Islet of Langerhans (tissue), 1 donor: ENCODE results near the gene OR1N2.
"Not testable (repeated sequence)": the region's sequence is repeated elsewhere in the genome, so short reads cannot be mapped to it uniquely, and the experiment has no call there.

Source experiments
- FAIRE-seq: peaks from one replicate; lab custom pipeline; 2011; peaks lifted over from hg19 to GRCh38; lab: Jason Lieb, UNC

OR1N2 gene, protein sequence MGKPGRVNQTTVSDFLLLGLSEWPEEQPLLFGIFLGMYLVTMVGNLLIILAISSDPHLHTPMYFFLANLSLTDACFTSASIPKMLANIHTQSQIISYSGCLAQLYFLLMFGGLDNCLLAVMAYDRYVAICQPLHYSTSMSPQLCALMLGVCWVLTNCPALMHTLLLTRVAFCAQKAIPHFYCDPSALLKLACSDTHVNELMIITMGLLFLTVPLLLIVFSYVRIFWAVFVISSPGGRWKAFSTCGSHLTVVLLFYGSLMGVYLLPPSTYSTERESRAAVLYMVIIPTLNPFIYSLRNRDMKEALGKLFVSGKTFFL

DNA sequence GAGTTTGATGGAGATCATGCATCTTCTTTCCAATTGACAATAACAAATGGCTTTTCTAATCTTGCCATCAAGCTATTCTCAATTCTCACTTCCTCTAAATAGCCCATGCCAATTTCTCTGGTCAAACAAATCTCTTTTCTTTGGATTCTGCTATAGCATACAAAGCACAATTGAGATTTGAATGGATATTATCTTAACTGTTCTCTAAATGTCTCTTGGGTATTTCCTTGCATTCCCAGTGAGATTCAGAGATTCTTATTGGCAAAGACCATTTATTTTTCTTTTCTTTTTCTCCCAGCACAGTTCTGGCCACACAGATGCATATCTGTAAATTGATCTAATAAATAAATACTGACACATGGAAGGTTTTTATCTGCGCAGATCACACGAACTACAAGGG lies at the start of gene OR1N2:
Gene OR1N2 (plus strand): TSS at position 301 of the 400 bp plus-strand sequence. CDS start 100 bp downstream, outside the sequence.
- FAIRE-seq: no peak

DNA sequence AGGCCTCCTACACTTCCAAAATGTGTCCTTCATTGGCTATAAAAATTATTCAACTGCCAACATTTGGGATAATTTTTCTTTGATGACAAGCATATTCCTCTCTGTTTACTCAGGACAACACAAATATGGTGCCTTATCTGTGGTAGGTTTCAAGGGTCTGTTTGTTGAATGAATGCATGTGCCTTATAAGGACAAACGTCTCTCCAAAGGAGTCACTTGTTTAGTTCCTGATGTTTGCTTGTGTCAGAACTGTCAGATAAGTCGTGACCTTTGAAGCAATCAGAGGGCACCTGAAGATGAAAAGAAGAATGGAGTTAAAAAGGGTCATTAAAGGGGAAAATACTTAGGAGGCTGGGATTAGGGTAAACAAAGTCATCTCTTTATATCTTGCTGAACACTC lies 45.9 kb upstream of the OR1N2 start:
- FAIRE-seq: no peak

DNA sequence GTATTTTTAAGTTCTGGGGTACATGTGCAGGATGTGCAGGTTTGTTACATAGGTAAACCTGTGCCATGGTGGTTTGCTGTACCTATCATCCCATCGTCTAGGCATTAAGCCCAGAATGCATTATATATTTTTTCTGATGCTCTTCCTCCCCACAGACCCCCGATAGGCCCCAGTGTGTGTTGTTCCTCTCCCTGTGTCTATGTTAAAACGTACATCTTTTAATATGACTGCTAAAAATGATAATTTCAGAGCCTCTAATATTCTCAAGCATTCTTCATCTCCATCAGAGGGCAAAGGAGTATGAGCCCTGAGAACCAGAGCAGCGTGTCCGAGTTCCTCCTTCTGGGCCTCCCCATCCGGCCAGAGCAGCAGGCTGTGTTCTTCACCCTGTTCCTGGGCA lies 42.4 kb upstream of the OR1N2 start, which contains the start of gene OR1J2:
Gene OR1J2 (plus strand): TSS at position 301 of the 400 bp plus-strand sequence. CDS start 0 bp downstream, at position 301.
- FAIRE-seq: no peak

DNA sequence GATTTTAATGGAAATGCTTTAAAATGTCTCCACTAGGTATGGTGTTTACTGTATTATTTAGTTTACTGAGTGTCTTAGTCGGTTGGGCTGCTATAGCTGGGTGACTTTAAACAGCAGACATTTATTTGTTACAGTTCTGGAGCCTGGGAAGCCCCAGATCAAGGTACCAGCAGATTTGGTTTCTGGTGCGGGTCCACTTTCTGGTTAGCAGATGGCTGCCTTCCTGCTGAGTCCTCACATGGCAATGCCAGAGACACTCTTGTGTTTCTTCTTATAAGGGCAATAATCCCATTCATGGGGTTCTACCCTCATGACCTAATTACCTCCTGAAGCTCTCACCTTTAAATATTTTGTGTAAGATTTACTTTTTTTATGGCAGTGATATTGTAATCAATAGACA lies 34.7 kb upstream of the OR1N2 start:
- FAIRE-seq: no peak

DNA sequence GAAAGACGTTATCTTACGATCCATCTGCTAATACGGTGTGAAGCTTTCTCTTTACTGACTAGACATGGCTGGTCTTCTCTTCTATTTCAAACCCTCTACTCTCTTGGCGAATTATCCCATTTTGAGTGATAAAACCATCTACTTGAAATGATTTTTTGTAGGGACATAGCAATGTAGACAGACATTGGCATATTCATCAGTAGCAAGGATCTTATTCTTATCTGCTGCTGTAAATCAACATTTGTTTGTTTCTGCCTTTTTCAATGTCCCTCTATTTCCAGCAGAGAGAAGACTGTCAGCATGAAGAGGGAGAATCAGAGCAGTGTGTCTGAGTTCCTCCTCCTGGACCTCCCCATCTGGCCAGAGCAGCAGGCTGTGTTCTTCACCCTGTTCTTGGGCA lies 34.1 kb upstream of the OR1N2 start, which contains the start of gene OR1J4:
Gene OR1J4 (plus strand): TSS at position 301 of the 400 bp plus-strand sequence. CDS start 0 bp downstream, at position 301.
- FAIRE-seq: no peak

DNA sequence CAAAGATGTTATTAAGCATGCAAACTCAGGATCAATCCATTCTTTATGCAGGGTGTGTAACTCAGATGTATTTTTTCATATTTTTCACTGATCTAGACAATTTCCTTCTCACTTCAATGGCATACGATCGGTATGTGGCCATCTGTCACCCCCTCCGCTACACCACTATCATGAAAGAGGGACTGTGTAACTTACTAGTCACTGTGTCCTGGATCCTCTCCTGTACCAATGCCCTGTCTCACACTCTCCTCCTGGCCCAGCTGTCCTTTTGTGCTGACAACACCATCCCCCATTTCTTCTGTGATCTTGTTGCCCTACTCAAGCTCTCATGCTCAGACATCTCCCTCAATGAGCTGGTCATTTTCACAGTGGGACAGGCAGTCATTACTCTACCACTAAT lies 33.5 kb upstream of the OR1N2 start:
- FAIRE-seq: no peak

DNA sequence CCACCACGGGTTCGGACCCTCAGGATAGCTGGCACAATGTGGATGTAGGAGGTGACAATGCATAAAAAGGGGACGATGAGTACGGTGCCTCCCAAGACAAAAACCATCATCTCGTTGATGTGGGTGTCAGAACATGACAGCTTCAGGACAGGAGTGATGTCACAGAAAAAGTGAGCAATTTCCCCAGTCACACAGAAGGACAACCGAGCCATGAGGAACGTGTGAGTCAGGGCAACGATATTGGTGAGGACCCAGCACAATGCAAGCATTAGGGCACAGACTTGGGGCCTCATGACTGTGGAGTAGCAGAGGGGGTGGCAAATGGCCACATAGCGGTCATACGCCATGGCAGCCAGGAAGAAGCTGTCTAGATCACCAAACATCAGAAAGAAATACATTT lies 26.3 kb upstream of the OR1N2 start:
- no peak for FAIRE-seq

DNA sequence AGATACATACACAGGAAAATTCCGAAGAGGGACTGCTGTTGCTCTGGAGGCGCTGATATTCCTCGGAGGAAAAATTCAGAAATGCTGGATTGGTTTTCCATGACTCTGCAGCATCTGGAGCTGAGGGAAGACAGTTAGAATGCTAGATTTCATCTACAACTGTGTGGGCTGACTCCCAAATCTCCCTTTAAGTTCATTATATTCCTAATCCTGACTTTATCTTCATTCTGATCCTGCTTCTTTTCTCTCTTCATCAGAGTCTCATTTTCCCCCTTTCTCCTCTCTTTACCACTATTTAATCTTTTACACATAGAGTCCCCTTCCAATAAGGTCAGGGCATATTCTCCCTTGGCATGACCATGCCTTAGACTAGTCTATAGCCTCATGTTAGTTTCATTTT lies 25.7 kb upstream of the OR1N2 start, which contains the start of gene OR1N1:
Gene OR1N1 (minus strand): TSS at position 101 of the 400 bp plus-strand sequence. CDS start 0 bp downstream, at position 101.
- no peak for FAIRE-seq

DNA sequence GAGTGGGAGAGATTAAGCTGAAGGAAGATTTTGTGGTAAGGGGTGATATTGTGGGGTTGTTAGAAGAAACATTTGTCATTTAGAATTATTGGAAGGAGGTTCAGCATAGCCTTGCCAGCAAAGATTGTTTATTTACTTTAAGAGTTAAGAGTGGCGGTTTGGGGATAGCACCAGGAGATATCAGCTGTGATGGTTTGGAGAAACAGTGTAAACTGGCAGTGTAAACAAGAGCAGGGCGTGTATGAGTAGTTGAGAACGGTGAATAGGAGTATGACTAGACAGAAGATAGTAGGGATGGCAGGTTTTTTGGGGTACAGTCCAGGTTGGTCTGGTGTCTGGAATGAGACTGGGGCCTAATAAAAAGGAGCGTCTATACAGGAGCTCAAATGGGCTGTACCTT lies 21.8 kb upstream of the OR1N2 start:
- FAIRE-seq: not testable (repeated sequence)

DNA sequence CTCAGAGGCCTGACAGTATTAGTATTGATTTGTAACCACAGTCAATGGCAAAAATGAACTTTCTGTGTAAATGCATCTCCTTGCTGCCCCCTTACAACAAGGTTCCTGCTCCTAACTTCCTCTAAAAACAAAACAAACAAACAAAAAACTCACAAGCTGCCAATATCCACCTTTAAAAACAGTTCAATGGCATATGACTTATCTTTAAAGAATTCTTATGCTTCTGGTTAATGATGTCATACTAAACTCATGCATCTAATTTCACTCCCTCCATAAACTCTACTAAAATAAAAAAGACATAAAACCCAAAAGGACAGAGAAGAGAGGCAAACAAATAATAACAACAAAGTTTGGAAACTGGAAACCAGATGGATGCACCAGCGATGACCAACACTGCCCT lies 16.8 kb upstream of the OR1N2 start:
- no peak for FAIRE-seq

DNA sequence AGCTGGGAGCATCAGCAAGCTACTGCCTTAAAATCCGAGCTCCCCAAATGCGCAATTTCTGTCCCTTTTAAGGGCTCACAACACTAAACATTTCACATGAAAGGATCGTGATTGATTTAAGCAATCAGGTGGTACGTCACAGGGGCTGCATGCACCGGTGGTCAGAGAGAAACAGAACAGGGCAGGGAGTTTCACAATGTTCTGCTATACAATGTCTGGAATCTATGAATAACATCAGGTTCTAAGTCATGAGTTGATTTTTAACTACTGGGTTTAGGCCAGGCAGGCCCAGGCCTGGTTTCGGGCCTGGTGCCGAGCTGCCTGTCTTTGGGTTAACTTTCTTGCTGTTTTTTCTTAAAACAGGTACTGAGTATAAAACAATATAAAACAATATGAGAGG lies 15.8 kb upstream of the OR1N2 start:
- FAIRE-seq: not testable (repeated sequence)

DNA sequence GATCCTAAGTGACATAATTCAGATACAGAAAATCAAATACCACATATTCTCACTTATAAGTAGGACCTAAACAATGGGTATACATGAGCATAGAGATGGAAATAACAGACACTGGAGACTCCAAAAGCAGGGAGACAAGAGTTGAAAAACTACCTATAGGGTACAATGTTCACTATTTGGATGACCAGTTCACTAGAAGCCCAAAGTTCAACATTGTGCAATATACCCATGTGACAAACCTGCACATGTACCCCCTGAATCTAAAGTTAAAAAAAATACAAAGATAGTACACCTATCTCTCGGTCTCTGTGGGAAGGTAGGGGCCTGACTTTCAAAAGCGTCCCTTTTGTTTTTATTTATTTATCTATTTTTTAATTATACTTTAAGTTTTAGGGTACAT lies 14.2 kb upstream of the OR1N2 start:
- no peak for FAIRE-seq

DNA sequence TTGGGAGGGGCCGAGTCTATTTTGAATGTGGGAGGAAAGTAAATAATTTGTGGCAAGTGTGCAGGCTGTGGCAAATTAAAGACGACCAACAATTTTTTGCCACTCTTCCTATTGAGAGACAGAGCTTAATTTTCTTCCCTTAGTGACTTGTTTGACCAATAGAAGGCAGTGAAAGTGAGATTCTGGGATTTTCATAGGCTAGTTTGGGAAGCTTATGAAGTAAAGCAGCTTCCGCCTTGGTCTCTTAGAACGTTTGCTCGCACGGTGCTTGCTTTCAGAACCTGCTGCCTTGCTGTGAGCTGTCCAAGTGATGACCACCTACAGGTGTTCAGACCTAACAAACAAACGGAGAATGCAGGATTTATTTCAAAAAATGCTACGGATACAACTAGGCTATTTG lies 6.7 kb upstream of the OR1N2 start:
- FAIRE-seq: no peak

DNA sequence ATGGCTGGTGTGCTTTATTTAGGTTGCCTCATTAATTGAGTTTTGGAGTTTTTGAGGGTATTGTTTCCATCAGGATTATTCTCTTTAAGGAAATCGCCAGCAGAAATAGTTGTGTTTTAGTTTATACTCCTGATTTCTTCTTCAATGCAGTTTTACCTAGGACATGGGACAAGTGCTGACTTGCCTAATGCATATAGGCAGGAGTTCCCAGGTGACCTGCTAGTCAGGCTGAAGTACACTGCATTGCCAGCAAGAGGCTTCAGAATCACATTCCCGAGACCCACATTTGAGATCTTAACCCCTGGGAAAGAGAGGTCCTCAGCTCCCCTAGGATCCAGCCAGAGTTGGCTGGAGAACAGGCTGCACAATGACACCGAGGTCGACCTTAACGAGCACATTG lies 1.5 kb upstream of the OR1N2 start:
- FAIRE-seq: no peak

DNA sequence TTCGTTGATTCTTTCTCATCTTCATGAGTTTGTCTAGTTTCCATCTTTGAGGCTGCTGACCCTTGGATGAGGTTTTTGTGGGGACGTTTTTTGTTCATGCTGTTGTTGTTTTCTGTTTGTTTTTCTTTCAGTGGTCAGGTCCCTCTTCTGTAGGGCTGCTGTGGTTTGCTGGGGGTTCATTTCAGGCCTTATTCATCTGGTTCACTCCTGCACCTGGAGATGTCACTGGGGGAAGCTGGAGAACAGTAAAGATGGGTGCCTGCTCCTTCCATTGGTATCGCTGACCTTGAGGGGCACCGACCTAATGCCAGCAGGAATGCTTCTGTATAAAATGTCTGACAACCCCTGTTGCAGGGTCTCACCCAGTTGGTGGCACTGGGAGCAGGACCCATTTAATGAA lies 8.5 kb downstream of the OR1N2 start:
- no peak for FAIRE-seq

DNA sequence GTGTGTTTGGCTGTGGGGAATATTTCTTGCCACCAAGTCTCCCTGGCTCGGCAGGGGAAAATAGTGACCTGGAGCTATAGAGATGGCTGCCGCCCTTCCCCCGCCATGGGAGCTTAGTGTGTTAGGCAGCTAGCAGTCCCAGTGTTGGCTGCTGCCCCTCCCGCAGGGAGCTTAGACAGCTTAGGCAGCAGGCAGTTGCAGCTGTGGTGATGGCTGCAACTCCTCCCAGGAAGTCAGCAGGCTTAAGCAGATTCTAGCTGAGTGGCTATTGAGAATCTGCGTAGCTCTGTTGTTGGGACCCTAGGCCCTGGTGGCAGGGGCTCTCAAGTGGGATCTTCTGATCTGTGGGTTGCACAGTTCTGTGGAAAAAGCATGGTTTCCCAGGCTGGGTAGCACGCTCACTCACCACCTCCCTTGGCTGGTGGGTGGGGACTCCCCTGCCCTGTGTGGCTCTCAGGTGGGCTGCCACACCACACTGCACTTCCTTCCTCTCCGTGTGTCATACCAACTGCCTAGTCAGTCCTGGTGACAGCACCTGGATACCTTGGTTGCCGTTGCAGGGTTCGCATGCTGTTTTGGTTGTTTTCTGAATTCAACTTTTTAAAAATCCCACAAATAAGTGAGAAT lies 9.3 kb downstream of the OR1N2 start:
- FAIRE-seq: no peak

DNA sequence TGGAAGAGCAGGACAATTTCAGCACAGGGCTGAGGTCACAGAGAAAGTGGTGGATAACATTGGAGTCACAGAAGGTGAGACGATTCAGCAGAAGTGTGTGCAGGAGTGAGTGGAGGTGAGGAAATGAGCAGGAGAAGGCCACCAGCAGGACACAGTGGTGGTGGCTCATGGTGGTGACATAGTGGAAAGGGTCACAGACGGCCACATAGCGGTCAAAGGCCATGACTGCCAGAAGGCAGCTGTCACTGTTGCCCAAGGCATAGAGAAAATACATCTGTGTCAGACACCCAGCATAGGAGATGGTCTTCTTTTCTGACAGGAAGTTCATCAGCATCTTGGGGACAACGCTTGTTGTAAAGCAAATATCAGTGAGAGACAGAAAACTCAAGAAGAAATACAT lies 15.0 kb downstream of the OR1N2 start:
- FAIRE-seq: no peak

DNA sequence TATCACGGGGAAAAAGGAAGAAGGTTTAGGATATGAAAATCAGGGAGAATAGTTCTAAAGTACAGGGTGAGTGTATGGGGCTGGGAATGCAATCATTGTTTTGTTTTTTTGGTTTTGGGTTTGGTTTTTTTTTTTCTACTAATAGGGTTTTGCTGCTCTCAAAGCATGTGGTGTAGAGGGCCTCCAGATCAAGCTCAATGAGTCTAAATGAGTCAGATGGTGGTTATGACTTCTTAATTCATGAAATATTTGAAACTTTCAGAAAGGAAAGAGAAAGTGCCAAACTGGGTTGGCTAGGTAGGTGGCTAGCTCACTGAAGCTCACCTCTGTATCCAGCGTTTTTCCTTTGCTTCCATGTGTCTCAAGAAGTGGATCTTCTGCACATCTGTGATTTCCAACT lies 19.5 kb downstream of the OR1N2 start:
- no peak for FAIRE-seq

DNA sequence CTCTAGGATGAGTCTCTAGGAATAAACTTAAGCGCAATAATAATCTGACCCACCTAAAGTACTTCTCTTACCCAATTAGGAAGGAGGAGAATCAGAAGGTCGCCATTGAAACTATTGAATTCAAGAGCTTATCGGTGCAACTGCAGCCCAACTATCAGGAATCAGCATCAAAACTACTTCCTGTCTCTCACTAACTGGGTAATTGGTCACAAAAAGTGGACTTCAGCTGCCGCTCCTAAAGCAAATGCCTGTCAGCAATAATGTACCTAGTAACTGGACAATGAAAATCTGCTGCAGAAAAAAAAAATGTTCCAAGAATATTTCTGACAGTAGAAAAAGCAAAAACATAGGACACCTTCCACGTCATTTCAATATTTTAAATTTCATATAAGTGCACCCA lies 27.0 kb downstream of the OR1N2 start:
- FAIRE-seq: no peak

DNA sequence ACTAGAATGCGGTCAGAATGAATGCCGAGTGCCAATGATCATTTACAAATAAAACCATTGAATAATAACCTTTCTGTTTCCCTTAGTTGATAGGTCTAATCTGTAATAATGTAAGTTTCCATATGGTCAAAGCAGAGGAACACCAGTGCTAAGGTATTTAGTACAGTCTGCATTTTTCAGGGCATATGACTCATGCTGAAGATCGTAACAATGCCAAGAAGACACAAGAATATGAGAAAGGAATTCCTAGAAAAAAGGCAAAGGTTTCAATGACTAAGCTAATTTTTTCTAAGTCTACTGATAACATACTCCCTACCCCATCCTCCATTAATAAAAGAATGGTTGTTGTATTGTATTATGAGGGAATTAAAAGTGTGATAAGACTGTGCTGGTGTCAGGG lies 27.4 kb downstream of the OR1N2 start:
- no peak for FAIRE-seq

DNA sequence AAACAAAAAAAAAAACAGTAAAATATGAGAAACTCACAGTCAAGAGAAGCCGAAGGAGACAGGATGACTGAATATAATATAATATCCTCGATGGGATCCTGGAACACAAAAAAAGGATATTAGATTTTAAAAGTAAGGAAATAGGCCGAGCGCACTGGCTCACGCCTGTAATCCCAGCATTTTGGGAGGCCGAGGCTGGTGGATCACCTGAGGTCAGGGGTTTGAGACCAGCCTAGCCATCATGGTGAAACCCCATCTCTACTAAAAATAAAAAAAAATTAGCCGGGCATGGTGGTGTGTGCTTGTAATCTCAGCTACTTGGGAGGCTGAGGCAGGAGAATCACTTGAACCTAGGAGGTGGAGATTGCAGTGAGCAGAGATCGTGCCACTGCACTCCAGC lies 30.4 kb downstream of the OR1N2 start, which contains the start of gene OR1L8:
Gene OR1L8 (minus strand): TSS at position 101 of the 400 bp plus-strand sequence. CDS start 14,907 bp downstream, outside the sequence.
- not testable (repeated sequence) for FAIRE-seq
